NCI-H1092 (cell line): ENCODE data around the gene ZNF580.

Experiments
- DNase-seq: peaks from one replicate; lab custom pipeline; 2025; lab: John Stamatoyannopoulos, UW

Gene ZNF580

DNA sequence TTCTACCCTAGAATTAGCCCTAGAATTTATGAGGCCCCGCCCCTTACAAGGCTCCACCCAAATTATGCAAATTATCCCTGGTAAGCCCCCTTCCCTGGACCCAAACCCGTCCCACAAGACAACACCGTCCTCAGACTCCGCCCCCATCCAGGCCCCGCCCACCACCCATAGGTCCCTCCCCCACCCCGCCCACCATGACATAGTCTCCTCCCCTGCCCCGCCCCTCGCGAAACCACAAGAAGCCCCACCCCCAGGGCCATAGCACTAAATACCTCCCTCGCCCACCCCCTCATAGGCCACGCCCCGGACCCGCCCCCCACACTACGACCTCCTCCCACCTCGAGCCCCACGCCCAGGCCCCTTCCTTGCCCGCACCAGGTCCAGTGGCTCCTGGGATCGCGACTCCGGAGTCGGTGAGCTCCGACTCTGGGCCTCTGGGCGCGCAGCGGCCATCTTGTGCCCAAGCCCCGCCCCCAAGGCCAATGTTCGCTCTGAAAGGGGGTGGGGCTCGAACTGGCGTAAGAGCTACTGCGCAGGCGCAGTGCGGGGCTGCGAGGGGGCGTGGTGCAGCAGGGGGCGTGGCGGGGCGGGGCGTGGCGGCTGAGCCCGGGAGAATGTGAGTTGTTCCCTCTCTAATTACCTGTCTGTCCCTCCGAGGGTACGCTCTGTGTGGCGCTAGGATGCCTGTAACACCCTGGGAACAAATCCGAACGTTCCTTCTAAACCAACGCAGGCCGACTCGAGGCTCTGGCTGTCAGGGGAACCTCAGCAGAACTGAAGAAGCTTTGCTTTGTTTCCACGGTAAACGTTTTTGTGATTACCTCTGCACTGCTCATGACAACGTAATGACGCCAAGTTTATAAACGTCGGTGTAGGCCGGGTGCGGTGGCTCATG is 16.4 kb upstream of the ZNF580 start, which contains the start of gene ZNF784:
TSS of gene ZNF784 (minus strand) at position 458 of the 895 bp plus-strand sequence. CDS start at position 453, 5 bp downstream.
- DNase-seq = peak; percentile 87

DNA sequence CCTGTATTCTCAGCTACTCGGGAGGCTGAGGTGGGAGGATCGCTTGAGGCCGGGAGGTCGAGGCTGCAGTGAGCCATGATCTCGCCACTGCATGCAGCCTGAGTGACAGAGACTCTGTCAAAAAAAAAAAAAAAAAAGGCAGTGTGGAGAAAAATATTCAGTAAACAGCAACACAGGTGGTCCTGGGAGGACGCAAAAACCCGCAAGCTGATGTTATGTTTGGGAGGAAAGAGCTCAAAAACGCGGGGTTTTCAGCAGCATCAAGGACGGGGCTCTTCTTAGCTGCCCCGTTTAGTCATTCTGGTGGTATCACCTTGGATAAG is 15.8 kb upstream of the ZNF580 start:
- DNase-seq = no peak

DNA sequence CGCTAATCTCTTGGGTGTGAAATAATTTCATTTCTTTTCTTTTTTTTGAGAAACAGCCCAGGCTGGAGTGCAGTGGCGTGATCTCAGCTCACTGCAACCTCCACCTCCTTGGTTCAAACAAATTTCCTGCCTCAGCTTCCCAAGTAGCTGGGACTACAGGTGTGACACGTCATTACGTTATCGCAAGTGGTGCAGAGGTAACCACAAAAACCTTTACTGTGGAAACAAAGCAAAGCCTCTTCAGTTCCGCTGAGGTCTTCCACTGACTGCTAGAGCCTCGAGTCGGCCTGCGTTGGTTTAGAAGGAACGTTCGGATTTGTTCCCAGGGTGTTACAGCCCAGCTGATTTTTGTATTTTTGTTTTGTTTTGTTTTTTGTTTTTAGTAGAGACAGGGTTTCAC is 14.5 kb upstream of the ZNF580 start:
- DNase-seq = no peak

DNA sequence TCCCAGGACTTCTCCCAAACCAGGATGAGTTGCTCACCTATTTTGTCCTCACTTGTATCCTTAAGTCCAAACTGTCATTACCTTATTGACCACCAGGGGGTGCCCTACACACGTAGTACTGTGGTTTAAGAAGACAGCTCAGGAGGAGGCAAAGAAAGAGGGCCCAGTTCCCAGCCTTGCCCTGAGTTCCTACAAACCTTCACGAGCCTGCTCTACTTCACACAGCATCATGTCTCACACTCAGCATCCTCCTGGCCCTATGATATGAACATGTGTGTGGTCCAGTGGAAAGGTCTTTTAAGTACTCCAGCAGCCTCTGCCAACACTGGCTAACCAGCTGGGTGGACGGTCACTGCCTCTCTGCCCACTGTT is 8.4 kb upstream of the ZNF580 start:
- peak; percentile 81 for DNase-seq

DNA sequence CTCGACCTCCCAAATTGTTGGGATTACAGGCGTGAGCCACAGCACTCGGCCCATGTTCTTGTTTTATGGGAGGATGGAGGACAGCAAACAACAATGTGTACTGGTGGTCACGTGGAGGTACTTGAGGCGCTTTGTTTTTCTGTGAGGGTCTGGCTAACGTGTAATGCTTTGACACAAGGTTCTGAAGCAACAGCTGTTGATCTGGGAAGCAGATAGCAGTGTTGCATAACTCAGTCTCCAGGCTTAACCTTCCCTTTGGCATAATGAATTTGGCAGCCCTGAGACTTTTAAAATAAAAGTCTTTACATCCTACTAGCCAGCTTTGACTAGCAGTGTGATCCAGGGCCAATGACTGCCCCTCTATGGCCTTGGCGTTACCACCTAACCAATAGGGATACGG is 6.9 kb upstream of the ZNF580 start:
- DNase-seq = no peak

DNA sequence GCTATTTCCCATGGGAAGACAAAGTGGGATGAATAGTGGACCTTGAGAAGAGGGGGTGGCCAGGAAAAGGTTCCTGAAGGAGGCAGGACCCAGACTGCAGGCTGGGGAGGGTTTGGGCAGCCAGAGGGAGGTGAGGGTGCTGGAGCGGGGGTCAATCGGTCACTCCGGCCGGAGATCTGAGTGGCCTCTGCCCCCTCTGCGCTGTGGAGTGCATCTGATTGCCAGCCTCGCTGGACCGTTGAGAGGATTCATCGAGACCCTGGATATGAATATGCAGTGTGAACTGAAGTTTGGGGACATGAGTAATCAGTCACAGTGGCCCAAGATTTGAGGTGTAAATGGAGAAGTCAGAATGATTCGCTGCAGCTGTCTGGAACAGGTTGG is 5.5 kb upstream of the ZNF580 start:
- DNase-seq = no peak

DNA sequence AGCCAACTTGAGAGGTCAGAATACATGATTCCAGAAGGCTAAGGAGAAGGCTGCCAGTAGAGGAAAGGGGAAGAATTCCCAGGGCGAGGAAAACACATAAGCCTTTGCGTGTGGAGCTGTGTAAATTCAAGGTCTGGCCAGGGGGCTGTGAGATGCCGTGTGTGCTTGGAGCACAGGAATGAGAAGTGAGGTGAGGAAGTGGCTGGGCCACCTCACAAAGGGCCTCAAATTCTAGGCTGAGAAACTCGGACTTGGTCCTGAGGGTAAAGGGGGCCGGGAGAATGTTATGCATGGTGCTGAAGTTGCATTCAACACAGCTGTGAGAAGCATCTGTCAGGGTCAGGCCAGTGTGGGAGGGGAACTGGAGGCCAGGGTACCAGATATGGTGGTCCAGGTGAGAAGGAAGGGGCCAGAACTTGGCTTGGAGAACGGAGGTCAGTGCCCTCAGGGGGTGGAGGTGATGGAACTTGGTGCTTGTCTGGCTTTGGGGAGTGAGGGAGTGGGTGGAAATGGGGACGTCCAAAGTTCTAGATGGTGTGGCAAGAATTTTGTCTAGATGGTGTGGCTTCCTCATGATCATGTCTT is 4.9 kb upstream of the ZNF580 start:
- DNase-seq = no peak

DNA sequence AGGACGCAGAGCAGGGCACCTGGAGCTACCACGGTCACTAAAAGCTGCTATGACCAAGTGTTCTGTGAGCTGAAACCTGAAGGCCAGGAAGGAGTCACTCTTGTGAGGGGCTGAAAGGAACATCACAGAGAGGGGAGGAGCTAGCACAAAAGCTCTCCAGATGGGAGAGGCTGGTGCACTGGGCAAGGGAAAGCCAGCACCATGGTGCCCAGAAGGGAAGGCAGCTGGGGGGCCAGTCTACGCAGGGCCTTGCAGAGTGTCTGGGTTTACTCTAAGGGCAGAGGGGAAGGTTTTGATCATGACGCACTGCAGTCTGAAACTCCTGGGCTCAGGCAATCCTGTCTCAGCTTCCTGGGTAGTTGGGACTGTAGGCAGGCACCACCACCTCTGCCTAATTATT is 4.1 kb upstream of the ZNF580 start:
- DNase-seq = no peak

DNA sequence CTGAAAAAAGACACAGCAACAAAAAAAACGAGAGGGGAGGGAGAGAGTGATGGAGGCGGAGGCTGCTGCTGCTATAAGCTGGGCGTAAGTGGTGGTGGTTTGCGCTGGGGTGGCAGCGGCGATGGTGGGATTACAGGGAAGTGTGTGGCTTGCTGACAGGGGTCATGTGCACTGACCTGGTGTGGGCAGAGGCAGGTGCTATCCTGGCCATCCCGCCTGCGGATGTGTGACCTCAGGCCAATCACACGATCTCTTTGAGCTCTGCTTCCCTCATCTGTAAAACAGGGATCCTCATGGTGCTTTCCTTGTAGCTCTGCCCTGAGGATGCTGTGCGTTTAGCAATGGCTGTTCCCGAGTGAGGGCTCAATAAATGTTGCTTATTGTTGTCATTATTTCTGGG is 3.3 kb upstream of the ZNF580 start:
- DNase-seq = no peak

DNA sequence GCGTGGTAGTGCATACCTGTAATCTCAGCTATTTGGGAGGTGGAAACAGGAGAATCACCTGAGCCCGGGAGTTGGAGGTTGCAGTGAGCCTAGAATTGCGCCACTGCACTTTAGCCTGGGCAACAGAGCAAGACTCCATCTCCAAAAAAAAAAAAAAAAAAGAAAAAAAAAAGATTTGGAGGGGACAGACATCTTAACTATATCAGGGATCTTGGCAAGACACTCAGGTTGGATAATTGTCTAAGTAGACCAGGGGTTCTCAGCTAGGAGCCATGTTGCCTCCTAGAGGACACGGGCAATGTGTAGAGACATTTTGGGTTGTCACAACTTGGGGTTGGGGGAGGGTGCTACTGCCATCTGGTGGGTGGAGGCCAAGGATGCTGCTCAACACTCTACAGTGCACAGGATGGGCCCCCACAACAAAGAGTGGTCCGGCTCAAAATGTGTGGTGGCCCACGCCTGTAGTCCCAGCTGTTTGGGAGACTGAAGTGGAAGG is 1.9 kb upstream of the ZNF580 start:
- no peak for DNase-seq

DNA sequence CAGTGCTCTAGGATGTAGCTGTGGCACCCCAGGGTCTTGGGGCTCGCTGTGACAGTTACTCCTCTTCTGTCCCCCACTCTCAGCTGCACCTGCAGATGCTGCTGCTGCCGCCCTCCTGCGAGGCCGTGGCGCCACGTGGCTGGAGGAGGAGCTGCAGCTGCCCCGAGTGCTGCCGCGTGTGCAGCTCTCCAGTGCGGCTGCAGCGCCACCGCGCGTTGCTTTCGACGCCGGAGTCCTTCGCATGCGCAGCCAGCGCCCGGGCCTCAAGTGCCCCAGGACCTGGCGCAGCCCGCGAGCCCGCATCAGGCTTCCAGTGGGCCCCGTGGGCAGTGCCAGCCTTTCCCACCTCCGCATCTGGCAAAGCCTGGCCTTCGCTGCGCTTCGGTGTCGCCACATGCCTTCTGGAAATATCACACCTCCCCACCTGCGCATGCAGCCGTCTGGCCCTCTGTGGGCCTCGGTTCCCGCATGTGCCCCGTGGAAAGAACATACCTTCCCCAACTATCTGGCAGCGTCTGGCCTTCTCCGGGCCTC is 692 bp upstream of the ZNF580 start:
- peak; percentile 59 for DNase-seq

DNA sequence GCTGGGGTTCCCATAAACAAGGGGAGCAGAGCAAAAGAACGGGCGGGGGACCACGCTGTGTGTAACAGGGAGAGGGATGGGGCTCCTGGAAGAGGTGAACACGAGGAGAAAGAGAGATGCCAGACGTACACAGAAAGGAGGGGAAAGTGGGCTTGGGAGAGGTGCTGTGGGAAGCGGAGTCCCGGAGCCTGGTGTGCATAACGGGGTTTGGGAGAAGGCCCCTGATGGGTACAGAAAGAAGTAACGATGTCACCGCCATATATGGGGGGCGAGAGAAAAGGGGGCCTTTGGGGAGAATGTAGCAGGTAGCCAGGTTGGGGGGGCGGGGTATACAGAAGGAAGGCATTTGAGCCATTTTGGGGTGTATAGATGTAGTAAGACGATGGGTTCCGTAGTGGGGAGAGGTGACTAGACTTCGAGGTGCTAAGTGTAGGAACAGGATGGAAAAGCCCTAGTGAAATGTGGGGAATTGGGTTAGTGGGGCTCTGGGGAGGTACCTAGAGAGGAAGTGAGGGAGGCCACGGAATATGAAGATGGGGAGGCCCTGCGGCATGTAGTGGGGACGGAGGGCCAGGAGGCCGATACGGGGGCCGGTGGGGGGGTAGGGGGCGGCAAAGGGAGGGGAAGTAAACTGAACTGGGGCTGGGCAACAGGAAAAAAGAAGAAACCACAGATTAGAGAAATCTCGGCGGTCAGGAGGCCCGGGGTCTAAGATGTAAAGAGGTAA is 787 bp downstream of the ZNF580 start:
- DNase-seq = no peak

DNA sequence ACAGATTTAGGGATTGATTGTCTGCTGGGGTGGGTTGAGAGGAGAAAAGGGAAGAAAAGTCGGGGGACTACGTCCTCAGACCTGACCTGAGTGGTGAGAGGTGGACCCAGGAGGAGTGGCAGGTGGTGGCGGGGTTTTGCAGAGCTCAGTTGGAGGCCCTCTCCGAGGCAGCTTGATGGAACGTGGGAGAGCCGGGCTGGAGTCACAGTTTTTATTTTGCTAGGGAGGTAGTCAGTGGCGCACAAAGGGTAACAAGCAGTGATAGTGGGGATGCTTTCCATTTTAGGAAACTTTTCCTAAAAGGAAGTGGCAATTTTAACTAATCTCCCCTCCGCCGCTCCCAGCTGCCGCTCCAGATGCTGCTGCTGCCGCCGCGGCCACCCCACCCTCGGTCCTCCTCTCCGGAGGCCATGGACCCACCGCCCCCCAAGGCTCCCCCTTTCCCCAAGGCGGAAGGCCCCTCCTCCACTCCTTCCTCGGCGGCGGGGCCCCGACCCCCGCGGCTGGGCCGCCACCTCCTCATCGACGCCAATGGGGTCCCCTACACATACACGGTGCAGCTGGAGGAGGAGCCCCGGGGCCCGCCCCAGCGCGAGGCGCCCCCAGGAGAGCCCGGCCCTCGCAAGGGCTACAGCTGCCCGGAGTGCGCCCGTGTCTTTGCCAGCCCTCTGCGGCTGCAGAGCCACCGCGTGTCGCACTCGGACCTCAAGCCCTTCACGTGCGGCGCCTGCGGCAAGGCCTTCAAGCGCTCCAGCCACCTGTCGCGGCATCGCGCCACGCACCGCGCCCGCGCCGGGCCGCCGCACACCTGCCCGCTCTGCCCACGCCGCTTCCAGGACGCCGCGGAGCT is 1.6 kb downstream of the ZNF580 start:
- no peak for DNase-seq

DNA sequence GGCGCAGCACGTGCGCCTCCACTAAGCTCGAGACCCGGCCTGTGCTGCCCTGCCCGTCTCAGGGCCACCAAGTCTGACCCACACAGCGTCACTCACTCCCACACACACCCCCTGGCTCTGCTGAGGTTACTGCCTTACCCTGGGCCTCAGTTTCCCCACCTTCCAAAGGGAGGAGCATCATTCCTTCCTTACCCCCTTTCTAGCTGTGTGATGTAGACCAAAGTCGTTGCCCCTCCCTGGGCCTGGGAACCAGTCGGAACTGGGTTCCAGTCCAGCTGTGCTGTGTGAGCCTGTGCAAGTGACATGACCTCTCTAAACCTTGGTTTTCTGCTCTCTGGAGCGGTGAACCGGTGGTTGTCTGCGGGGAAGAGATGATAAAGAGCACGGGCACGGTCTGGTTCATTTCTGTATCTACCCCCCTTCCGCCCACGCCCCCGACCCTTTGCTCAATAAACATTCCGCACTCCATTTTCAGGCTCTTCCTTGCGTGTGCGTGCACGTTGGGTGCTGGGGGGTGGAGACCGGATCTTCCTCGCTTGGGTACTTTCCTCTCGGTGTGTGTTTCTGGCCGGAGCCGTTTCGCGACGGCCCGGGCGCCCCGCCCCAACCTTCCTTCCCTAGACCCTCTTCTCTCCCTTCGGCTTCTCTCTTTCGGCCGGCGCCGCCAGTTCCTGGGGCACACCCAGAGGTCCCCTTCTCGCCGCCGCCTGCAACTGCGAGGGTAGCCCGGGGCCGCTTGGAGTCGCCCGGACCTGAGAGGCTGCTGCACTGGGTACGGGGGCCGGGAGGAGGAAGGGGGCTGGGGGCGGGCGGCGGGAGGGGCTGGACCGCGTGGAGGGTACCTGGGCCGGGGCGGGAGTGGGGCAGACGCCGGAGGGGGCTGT is 2.4 kb downstream of the ZNF580 start, which contains the start of gene ZNF581:
TSS of gene ZNF581 (plus strand) at position 647 of the 884 bp plus-strand sequence. CDS start 923 bp downstream, outside the sequence.
- DNase-seq = no peak

DNA sequence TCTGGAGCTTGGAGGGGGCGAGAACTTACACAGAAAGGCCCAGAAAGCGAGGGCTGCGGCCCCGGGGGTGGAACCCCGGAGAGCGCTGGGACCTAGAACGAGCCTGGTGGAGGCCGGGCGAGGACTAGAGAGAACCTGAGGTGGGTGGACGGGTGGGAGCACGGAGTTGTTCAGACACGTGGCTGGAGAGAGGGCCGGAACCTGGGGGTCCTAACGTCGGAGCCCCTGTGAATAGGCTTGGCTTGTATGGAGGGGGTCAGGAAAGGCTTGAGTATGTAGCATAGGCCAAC is 3.0 kb downstream of the ZNF580 start:
- DNase-seq = no peak

DNA sequence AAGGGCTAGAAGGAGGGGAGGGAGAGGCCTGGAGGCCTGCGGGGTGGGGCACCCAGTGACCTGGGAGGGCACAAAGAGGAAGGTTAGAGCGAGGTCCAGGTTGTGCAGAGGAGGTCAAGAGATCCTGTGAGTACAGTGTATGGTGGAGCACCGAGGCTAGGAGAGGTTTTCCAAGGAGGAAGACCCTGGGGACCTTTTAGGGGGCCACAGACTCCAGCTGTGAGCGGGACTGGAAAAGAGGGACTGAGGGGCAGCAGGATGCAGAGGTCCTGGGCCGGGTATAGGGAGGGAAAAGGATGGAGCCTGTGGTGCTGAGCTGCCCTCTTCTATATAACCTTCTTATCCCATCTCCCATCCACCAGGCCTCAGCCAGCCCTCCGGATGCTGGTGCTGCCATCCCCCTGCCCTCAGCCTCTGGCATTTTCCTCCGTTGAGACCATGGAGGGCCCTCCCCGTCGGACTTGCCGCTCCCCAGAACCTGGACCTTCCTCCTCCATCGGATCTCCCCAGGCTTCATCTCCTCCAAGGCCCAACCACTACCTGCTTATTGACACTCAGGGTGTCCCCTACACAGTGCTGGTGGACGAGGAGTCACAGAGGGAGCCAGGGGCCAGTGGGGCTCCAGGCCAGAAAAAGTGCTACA is 3.5 kb downstream of the ZNF580 start:
- no peak for DNase-seq

DNA sequence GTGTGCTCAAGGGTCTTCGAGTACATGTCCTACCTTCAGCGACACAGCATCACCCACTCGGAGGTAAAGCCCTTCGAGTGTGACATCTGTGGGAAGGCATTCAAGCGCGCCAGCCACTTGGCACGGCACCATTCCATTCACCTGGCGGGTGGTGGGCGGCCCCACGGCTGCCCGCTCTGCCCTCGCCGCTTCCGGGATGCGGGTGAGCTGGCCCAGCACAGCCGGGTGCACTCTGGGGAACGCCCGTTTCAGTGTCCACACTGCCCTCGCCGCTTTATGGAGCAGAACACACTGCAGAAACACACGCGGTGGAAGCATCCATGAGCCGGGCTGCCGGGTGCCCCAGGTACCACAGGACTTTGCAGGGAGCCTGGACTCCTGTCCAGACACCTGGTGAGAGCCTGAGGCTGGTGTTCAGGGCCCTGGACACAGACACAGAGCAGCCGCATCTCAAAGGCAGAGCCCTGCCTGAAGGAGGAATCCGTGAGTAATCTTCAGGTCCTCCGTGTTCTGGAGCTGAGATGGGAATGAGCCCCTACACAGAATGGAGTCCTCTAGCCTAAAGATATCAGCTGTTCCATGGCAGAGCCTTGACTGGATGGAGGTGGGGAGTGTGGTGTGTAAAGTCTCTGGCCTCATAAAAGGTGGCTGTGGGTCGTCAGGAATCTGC is 4.2 kb downstream of the ZNF580 start:
- DNase-seq = no peak

DNA sequence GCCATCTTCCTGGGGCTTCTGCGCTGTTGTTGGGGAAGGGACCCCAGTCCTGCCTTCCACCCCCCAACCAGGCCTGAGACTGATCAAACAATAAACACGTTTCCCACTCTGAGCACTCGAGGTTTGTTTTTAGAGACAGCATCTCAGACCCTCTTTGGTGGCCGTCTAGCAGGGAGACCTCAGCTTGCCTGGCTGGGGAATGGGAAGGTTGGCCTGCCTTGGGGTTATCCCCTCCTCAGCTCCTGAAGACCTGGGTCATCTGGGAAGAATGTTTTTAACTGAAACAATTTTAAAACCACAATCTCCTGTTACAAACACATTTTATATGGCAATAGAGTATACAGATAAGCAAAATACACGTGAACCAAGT is 4.7 kb downstream of the ZNF580 start:
- DNase-seq = no peak

DNA sequence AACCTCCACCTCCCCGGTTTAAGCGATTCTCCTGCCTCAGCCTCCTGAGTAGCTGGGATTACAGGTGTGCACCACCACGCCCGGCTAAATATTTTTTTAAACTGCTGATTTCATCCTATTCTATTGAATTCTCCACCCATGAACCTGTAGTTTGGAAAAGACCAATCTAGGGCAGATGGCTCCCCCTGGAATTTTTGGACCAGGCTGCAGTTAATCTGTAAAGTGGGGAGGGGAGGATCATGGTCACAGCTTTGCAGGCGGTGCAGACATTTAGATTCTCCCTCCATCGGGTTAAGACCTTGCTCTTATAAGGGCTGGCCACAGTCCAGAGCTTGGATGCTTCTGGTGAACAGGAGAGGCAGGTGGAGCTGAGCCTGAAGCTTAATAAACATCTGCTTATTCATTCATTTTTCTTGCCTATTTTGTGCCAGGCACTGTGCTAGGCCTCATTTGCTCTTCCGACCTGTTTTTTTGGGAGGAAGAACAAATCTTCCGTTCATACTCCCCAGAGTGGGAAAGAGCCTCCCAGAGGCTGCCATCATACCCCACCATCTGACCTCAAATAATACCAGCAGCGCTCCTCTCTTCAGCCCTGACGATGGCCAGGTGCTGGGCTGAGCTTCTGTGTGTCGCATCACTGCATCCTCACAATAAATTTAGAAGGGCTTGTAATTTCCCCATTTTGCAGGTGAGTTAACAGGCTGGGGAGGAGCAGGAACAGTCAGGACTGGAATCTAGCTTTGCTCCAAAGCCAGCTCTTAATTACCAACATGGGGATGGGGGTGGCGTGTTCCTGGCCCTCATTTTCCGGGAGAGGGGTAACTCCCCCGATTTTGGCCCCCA is 6.3 kb downstream of the ZNF580 start:
- DNase-seq = no peak
